IPS DF 4.7 (cell line): ENCODE measurements around the gene DRG2.

Experiments
- DNase-seq: peaks from one replicate; pipeline ENCODE4 v3.0.0-alpha.2; 2013; ENCODE audit warnings: low spot score; ENCODE audit errors: extremely low read depth

Gene DRG2

GRCh38 chr17:18074566-18075272 lies 13.0 kb upstream of the DRG2 start:
- DNase-seq, result no peak

GRCh38 chr17:18076936-18077335 lies 10.8 kb upstream of the DRG2 start:
- DNase-seq, result no peak

- DNase-seq, result no peak
These were observed 8.2 kb upstream of the DRG2 start for GRCh38 chr17:18079543-18079942.

GRCh38 chr17:18084256-18084655 lies 3.5 kb upstream of the DRG2 start:
- DNase-seq, result no peak

GRCh38 chr17:18089613-18090012 lies 1.9 kb downstream of the DRG2 start:
- DNase-seq, result no peak

- DNase-seq, result peak; percentile 28
These were observed 6.1 kb downstream of the DRG2 start for GRCh38 chr17:18093616-18094408.

- DNase-seq, result no peak
These were observed 6.7 kb downstream of the DRG2 start for GRCh38 chr17:18094409-18094807.

- no peak for DNase-seq
These were observed 11.8 kb downstream of the DRG2 start for GRCh38 chr17:18099516-18099915.

- DNase-seq, result no peak
These were observed 12.9 kb downstream of the DRG2 start for GRCh38 chr17:18100616-18101015.

- no peak for DNase-seq
These were observed 14.1 kb downstream of the DRG2 start for GRCh38 chr17:18101828-18102227.

- DNase-seq, result no peak
These were observed 14.9 kb downstream of the DRG2 start for GRCh38 chr17:18102640-18103039.

- no peak for DNase-seq
These were observed 17.3 kb downstream of the DRG2 start for GRCh38 chr17:18105027-18105426.

- no peak for DNase-seq
These were observed 17.8 kb downstream of the DRG2 start for GRCh38 chr17:18105595-18105994.

GRCh38 chr17:18106211-18106610 lies 18.5 kb downstream of the DRG2 start:
- no peak for DNase-seq

- DNase-seq, result no peak
These were observed 19.5 kb downstream of the DRG2 start for GRCh38 chr17:18107061-18107790.

GRCh38 chr17:18107971-18108370 lies 20.2 kb downstream of the DRG2 start:
- DNase-seq, result no peak

GRCh38 chr17:18108401-18109312 lies 20.9 kb downstream of the DRG2 start, which contains the start of gene MYO15A:
Gene MYO15A, plus strand, starts transcription at chr17:18108756. Its CDS starts 10,045 bp downstream, at chr17:18118801.
- DNase-seq, result no peak

- no peak for DNase-seq
These were observed 22.3 kb downstream of the DRG2 start for GRCh38 chr17:18109935-18110485.

GRCh38 chr17:18110636-18111145 lies 22.9 kb downstream of the DRG2 start:
- no peak for DNase-seq

- DNase-seq, result no peak
These were observed 23.7 kb downstream of the DRG2 start for GRCh38 chr17:18111330-18111971.
